Liver (tissue), 9 donors: ENCODE measurements around the gene LGALS8. TPM values are rescaled to one million over a fixed set of nuclear protein-coding genes. Genes with fewer than 3 reads are reported as not detected.

Experiments
- DNase-seq: peaks from one replicate; pipeline ENCODE4 v3.0.0-alpha.2; 2017; ENCODE audit warnings: low spot score
- H3K27ac ChIP-seq, 2 donors: one replicate each; pipeline ENCODE4 v1.7.0; 2013; ENCODE audit warnings: inconsistent platforms in 2 of 2, low read length in 2 of 2, control low read depth in 1 of 2, low read depth in 1 of 2, mild to moderate bottlenecking in 1 of 2
- H3K27me3 ChIP-seq, 4 donors: one replicate each; pipeline versions ENCODE4 v1.6.1 to v1.7.0; 2013; ENCODE audit warnings: low read length in 3 of 4, inconsistent platforms in 1 of 4, mild to moderate bottlenecking in 1 of 4, moderate library complexity in 1 of 4; ENCODE audit not compliant: control insufficient read depth in 4 of 4, insufficient read depth in 4 of 4
- H3K36me3 ChIP-seq, 4 donors: one replicate each; pipeline versions ENCODE4 v1.6.1 to v1.7.0; 2013; ENCODE audit warnings: low read length in 3 of 4, mild to moderate bottlenecking in 3 of 4, low read depth in 1 of 4, moderate library complexity in 1 of 4; ENCODE audit not compliant: control insufficient read depth in 4 of 4, insufficient read depth in 3 of 4
- H3K4me1 ChIP-seq, 4 donors: one replicate each; pipeline versions ENCODE4 v1.6.1 to v1.7.0; 2013; ENCODE audit warnings: low read length in 3 of 4, mild to moderate bottlenecking in 3 of 4, moderate library complexity in 1 of 4; ENCODE audit not compliant: control insufficient read depth in 4 of 4, insufficient read depth in 4 of 4
- H3K4me3 ChIP-seq, 3 donors: one replicate each; pipeline versions ENCODE4 v1.6.1 to v1.7.0; 2013; ENCODE audit warnings: low read length in 3 of 3, control low read depth in 1 of 3, low read depth in 1 of 3, mild to moderate bottlenecking in 1 of 3
- H3K9ac ChIP-seq, 2 donors: one replicate each; pipeline ENCODE4 v1.7.0; 2013; ENCODE audit warnings: low read length in 2 of 2, mild to moderate bottlenecking in 2 of 2, moderate library complexity in 2 of 2, control low read depth in 1 of 2, low read depth in 1 of 2
- H3K9me3 ChIP-seq, 4 donors: one replicate each; pipeline versions ENCODE4 v1.6.1 to v1.7.0; 2013; ENCODE audit warnings: low read length in 3 of 4; ENCODE audit not compliant: control insufficient read depth in 4 of 4
- EGR1 ChIP-seq, 2 donors: IDR thresholded peaks; 2 replicates each; pipeline ENCODE4 v1.6.1; 2016 to 2018; ENCODE audit warnings: antibody characterized with exemption in 2 of 2, low read depth in 2 of 2
- FOXA1 ChIP-seq: IDR thresholded peaks from 2 replicates; pipeline ENCODE4 v1.6.1; 2016; ENCODE audit warnings: antibody characterized with exemption
- FOXA2 ChIP-seq: IDR thresholded peaks from 2 replicates; pipeline ENCODE4 v1.6.1; 2016; ENCODE audit warnings: antibody characterized with exemption
- GABPA ChIP-seq, 2 donors: IDR thresholded peaks in 1 of 2; conservative IDR thresholded peaks in 1 of 2; 2 replicates each; pipeline ENCODE4 v1.6.1; 2016; ENCODE audit warnings: antibody characterized with exemption in 2 of 2, mild to moderate bottlenecking in 1 of 2, moderate library complexity in 1 of 2
- HNF4A ChIP-seq, 2 donors: conservative IDR thresholded peaks; 2 replicates each; pipeline ENCODE4 v1.6.1; 2016; ENCODE audit warnings: antibody characterized with exemption in 2 of 2, mild to moderate bottlenecking in 2 of 2
- HNF4G ChIP-seq: IDR thresholded peaks from 2 replicates; pipeline ENCODE4 v1.6.1; 2016; ENCODE audit warnings: antibody characterized with exemption
- JUND ChIP-seq, 2 donors: IDR thresholded peaks; 2 replicates each; pipeline ENCODE4 v1.6.1; 2016; ENCODE audit warnings: antibody characterized with exemption in 2 of 2
- NR2F2 ChIP-seq: IDR thresholded peaks from 2 replicates; pipeline ENCODE4 v1.6.1; 2016; ENCODE audit warnings: antibody characterized with exemption
- RAD21 ChIP-seq, 2 donors: IDR thresholded peaks; 2 replicates each; pipeline ENCODE4 v1.6.1; 2016; ENCODE audit warnings: antibody characterized with exemption in 2 of 2, mild to moderate bottlenecking in 2 of 2
- RXRA ChIP-seq, 2 donors: IDR thresholded peaks; 2 replicates each; pipeline ENCODE4 v1.6.1; 2017 to 2018; ENCODE audit warnings: antibody characterized with exemption in 2 of 2, mild to moderate bottlenecking in 1 of 2
- SP1 ChIP-seq: IDR thresholded peaks from 2 replicates; pipeline ENCODE4 v1.6.1; 2018; ENCODE audit warnings: antibody characterized with exemption, mild to moderate bottlenecking
- TAF1 ChIP-seq: conservative IDR thresholded peaks from 2 replicates; pipeline ENCODE4 v1.6.1; 2016; ENCODE audit warnings: antibody characterized with exemption, mild to moderate bottlenecking
- YY1 ChIP-seq: IDR thresholded peaks from 2 replicates; pipeline ENCODE4 v1.6.1; 2016; ENCODE audit warnings: antibody characterized with exemption, mild to moderate bottlenecking
- whole genome bisulfite sequencing: extraction: QIAGEN DNeasy Blood & Tissue Kit; methylation state at CpG from one replicate; pipeline ENCODE4 v1.1.7; 2013; 5-methylcytosine and 5-hydroxymethylcytosine counted together
- polyA plus RNA-seq, 2 donors: library from polyadenylated mRNA; stranded (reverse) in 1 of 2; unstranded in 1 of 2; fragments of 200-250 nt in 1 of 2; fragments of >200 nt in 1 of 2; fragmentation: Nextera tagmentation in 1 of 2; extraction: Ambion mirVana in 1 of 2; gene quantifications; one replicate each; pipeline versions ENCODE4 v1.2.1 to v1.2.3, GENCODE V29; 2013 to 2015
- total RNA-seq, 2 donors: library from RNA; depleted of rRNA; stranded (reverse); fragments of >200 nt; gene quantifications; one replicate each; pipeline ENCODE4 v1.2.3, GENCODE V29; 2014
- TF ChIP-seq, protein P1 (sequence below): IDR thresholded peaks from 2 replicates; pipeline ENCODE4 v1.6.1; 2016; ENCODE audit warnings: antibody characterized with exemption, mild to moderate bottlenecking
- TF ChIP-seq, protein P2 (sequence below): IDR thresholded peaks from 2 replicates; pipeline ENCODE4 v1.6.1; 2016; ENCODE audit warnings: antibody characterized with exemption
- TF ChIP-seq, protein P3 (sequence below): IDR thresholded peaks from 2 replicates; pipeline ENCODE4 v1.6.1; 2016; ENCODE audit warnings: antibody characterized with exemption
- TF ChIP-seq, protein P4 (sequence below): fragments of 150-350 bp; IDR thresholded peaks from 2 replicates; pipeline ENCODE4 v1.5.1; 2017; ENCODE audit warnings: improper control_type of control experiment, low read depth, low read length; ENCODE audit not compliant: missing input control
- donor health status: healthy.
- donor health status: healthy.
- donor health status: healthy.
- donor health status: healthy.
- donor health status: healthy.

Gene LGALS8
- total and polyA plus RNA-seq, 4 donors, result 20.7 to 75.9 (median 50.4) TPM

DNA sequence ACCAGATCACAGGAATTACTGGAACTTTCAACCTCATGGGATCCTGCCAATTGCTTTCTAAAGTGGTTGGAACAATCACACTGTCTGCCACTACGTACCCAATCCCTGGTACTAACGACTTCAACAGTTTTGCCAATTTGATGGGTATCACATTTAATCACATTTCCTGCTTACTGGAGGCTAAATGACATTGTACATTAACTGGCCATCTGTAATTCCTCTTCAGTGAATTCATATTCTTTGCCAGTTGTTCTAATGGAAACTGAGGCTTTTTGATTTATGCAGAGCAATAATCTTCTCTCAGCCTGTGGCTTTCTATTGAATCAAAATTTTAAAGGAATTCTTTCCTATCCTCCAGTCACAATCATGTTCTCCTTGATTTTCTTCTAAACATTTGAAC is 38.2 kb downstream of the LGALS8 start:
- no peaks in the 10 kb centered on the region for H3K4me1 ChIP-seq
- H3K9ac ChIP-seq, result no peak overlapping the region
- peaks cover 5 to 67% (median 38%) of the 10 kb centered on the region in 4 donors for H3K36me3 ChIP-seq
- WGBS, result 91% methylated on average over 2 of the region's 2 CpGs
- no peak for DNase-seq
- no peak for TF ChIP-seq EGR1 (IDR thresholded peaks at IDR 0.05; ENCODE audit: low read depth in 2 of 2)
- no peak for TF ChIP-seq GABPA (IDR thresholded peaks at IDR 0.05 in 1 of 2, conservative IDR thresholded peaks at IDR 0.05 in 1 of 2)
- TF ChIP-seq SP1, result no peak
- no peak for TF ChIP-seq HNF4G
- no peaks in the 10 kb centered on the region for H3K27me3 ChIP-seq
- H3K27ac ChIP-seq, result no peak overlapping the region
- no peak overlapping the region for H3K4me3 ChIP-seq
- H3K9me3 ChIP-seq, result no peaks in the 10 kb centered on the region

DNA sequence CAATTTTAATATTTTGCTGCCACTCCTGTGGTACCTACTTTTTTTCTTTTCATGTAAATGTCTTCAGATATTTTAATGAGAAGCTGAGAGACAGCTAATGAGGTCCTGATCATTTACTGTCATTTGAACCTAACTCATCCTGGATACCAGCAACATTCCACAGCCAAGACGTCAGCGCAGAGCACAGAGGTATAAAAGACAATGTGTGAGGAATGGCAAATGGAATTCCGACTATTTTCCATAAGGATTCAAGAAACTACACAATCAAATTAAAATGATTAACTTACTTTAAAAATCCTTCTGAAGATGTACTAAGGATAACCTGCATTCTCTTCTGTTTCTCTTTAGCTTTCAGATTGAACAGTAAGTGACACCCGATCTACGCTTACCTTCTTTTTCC is 41.7 kb downstream of the LGALS8 start:
- Histone ChIP-seq H3K36me3 (peaks cover 2 to 65% (median 39%) of the 10 kb centered on the region in 4 donors), H3K4me3 (no peak overlapping the region), H3K9ac (no peak overlapping the region), H3K4me1 (no peaks in the 10 kb centered on the region), H3K27me3 (no peaks in the 10 kb centered on the region), H3K27ac (no peak overlapping the region), H3K9me3 (no peaks in the 10 kb centered on the region)
- no peak for TF ChIP-seq SP1
- TF ChIP-seq RAD21 (IDR thresholded peaks at IDR 0.05), result no peak
- no peak for TF ChIP-seq RXRA (IDR thresholded peaks at IDR 0.05)
- TF ChIP-seq TAF1, result no peak
- TF ChIP-seq EGR1 (IDR thresholded peaks at IDR 0.05; ENCODE audit: low read depth in 2 of 2), result no peak
- no peak for TF ChIP-seq FOXA1
- TF ChIP-seq NR2F2, result no peak
- no peak for TF ChIP-seq YY1
- no peak for TF ChIP-seq JUND (IDR thresholded peaks at IDR 0.05)
- no peak for TF ChIP-seq HNF4G
- 96% methylated on average over 5 of the region's 5 CpGs for WGBS
- no peak for DNase-seq

DNA sequence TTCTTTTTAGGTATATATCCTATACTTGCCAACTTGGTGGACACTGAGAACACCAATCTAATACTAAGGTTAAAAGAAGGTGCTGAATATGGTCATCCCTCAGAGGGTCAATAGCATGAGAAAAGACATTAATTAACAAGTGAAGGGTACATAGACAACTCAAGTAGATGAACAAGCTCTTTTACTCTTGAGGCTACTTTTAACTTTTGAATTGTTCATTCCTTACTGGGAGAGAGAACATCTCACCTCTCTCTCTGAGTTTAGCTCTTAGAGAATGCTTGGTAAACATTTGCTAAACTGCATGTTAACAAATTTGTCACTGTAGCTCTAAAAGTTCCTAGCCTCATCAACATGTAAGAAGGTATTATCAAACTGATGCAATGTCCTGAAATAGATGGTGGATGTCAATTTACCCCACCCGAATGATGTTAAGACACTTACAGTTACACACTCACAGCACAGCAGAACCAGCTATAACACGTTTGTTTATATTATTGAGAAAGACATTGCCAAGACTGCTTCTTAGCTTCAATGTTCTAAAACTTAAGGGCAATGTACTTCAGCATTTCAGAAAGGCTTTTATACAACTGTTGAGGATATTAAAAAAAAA is 44.6 kb downstream of the LGALS8 start:
- Histone ChIP-seq H3K4me3 (no peak overlapping the region), H3K27me3 (no peaks in the 10 kb centered on the region), H3K27ac (no peak overlapping the region), H3K36me3 (peaks cover 1 to 86% (median 61%) of the 10 kb centered on the region in 4 donors), H3K9ac (no peak overlapping the region), H3K9me3 (no peaks in the 10 kb centered on the region), H3K4me1 (no peaks in the 10 kb centered on the region)
- TF ChIP-seq, protein P1, sequence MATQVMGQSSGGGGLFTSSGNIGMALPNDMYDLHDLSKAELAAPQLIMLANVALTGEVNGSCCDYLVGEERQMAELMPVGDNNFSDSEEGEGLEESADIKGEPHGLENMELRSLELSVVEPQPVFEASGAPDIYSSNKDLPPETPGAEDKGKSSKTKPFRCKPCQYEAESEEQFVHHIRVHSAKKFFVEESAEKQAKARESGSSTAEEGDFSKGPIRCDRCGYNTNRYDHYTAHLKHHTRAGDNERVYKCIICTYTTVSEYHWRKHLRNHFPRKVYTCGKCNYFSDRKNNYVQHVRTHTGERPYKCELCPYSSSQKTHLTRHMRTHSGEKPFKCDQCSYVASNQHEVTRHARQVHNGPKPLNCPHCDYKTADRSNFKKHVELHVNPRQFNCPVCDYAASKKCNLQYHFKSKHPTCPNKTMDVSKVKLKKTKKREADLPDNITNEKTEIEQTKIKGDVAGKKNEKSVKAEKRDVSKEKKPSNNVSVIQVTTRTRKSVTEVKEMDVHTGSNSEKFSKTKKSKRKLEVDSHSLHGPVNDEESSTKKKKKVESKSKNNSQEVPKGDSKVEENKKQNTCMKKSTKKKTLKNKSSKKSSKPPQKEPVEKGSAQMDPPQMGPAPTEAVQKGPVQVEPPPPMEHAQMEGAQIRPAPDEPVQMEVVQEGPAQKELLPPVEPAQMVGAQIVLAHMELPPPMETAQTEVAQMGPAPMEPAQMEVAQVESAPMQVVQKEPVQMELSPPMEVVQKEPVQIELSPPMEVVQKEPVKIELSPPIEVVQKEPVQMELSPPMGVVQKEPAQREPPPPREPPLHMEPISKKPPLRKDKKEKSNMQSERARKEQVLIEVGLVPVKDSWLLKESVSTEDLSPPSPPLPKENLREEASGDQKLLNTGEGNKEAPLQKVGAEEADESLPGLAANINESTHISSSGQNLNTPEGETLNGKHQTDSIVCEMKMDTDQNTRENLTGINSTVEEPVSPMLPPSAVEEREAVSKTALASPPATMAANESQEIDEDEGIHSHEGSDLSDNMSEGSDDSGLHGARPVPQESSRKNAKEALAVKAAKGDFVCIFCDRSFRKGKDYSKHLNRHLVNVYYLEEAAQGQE, result no peak
- TF ChIP-seq JUND (IDR thresholded peaks at IDR 0.05), result no peak
- TF ChIP-seq FOXA2, result no peak
- TF ChIP-seq, protein P2, sequence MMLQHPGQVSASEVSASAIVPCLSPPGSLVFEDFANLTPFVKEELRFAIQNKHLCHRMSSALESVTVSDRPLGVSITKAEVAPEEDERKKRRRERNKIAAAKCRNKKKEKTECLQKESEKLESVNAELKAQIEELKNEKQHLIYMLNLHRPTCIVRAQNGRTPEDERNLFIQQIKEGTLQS, result no peak
- no peak for TF ChIP-seq SP1
- no peak for TF ChIP-seq FOXA1
- no peak for TF ChIP-seq TAF1
- TF ChIP-seq GABPA (IDR thresholded peaks at IDR 0.05 in 1 of 2, conservative IDR thresholded peaks at IDR 0.05 in 1 of 2), result no peak
- TF ChIP-seq, protein P3, sequence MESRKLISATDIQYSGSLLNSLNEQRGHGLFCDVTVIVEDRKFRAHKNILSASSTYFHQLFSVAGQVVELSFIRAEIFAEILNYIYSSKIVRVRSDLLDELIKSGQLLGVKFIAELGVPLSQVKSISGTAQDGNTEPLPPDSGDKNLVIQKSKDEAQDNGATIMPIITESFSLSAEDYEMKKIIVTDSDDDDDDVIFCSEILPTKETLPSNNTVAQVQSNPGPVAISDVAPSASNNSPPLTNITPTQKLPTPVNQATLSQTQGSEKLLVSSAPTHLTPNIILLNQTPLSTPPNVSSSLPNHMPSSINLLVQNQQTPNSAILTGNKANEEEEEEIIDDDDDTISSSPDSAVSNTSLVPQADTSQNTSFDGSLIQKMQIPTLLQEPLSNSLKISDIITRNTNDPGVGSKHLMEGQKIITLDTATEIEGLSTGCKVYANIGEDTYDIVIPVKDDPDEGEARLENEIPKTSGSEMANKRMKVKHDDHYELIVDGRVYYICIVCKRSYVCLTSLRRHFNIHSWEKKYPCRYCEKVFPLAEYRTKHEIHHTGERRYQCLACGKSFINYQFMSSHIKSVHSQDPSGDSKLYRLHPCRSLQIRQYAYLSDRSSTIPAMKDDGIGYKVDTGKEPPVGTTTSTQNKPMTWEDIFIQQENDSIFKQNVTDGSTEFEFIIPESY, result no peak
- TF ChIP-seq HNF4G, result no peak
- no peak for TF ChIP-seq NR2F2
- no peak for TF ChIP-seq HNF4A (conservative IDR thresholded peaks at IDR 0.05)
- TF ChIP-seq YY1, result no peak
- no peak for TF ChIP-seq RXRA (IDR thresholded peaks at IDR 0.05)
- TF ChIP-seq, protein P4, sequence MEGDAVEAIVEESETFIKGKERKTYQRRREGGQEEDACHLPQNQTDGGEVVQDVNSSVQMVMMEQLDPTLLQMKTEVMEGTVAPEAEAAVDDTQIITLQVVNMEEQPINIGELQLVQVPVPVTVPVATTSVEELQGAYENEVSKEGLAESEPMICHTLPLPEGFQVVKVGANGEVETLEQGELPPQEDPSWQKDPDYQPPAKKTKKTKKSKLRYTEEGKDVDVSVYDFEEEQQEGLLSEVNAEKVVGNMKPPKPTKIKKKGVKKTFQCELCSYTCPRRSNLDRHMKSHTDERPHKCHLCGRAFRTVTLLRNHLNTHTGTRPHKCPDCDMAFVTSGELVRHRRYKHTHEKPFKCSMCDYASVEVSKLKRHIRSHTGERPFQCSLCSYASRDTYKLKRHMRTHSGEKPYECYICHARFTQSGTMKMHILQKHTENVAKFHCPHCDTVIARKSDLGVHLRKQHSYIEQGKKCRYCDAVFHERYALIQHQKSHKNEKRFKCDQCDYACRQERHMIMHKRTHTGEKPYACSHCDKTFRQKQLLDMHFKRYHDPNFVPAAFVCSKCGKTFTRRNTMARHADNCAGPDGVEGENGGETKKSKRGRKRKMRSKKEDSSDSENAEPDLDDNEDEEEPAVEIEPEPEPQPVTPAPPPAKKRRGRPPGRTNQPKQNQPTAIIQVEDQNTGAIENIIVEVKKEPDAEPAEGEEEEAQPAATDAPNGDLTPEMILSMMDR, result no peak
- DNase-seq, result no peak
- 83% methylated on average over 2 of the region's 2 CpGs for WGBS
